GM18858 (cell line): ENCODE results near the gene GTPBP4.
A peak's percentile ranks its signal among the peaks of the same experiment; 100 is the strongest.

Experiments
- ATAC-seq: cut with Tn5 transposase; IDR thresholded peaks from one replicate; pipeline ENCODE4 v1.9.1; 2021; ENCODE audit not compliant: unreplicated experiment

Gene GTPBP4

DNA sequence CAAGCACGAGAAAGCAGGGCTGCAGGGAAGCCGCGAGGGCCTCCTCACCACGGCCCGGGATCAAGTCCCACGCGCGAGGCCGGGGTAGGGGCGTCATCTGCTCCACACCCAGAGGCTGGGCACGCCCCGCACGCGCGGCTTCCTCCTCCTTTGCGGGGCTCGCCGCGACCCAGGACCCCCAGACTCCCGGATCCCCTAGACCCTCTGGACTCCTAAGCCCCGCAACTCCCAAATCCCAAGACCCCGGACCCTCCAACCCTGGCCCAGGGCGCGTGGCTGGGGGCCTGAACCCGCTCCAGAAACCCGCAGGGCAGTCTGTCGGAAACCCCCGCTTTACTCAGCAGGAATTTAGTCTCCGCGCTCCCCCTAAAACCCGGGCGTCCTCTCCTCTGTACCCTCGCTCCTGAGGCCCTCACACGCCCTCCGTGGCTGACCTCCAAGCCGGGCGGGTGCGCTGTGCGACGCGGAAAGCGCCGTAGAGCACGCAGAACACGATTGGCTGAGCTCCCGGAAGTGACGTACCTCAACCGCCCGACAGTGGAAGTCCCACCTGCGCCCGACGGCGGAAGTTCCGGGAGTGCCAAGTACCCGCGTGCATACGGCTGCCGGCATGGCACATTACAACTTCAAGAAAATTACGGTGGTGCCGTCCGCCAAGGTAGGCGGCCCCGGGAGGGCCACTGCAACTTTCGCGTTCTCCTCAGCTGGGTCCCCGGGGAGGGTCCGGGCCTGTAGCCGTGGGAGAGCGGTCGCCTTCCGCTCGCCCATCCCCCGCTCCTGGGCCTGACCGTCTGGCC, at the start of gene GTPBP4:
TSS of gene GTPBP4 (plus strand) at position 565 of the 797 bp plus-strand sequence. CDS start at position 611, 46 bp downstream.
- ATAC-seq, result peak; percentile 90

DNA sequence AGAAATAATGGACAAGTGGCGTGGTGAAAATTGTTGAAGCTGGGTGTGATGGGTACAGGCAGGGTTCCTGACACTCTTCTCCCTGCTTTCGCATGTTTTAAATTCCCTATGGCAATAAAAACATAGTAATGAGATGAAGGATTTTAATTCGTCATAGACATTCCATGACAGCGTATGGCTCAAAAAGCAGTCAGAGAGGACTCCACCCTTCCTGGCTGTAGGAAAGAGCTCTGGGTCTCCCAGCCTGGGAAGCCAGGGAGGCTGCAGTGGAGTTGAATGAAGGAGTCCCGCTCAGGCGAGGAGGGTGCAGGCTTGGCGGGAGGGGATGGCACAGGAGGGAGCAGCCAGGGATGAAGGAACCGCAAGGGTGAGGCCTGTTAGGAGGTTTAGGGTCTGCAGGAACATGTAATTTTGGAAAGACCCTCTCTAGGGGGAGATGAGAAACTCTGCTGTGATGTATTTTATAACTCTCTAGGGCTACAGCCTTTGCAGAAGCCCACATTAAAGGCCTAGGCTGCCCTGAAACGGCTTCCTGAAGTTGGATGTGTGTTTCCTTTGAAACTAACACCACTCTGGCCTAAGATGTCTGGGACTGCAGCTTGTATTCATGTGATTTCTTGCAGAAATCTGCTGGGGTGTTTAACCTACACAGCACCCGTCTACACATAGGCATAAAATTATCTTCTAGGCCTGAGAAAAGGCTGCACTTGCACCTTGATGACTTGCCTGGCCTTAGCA, 49.1 kb upstream of the GTPBP4 start:
- no peak for ATAC-seq

DNA sequence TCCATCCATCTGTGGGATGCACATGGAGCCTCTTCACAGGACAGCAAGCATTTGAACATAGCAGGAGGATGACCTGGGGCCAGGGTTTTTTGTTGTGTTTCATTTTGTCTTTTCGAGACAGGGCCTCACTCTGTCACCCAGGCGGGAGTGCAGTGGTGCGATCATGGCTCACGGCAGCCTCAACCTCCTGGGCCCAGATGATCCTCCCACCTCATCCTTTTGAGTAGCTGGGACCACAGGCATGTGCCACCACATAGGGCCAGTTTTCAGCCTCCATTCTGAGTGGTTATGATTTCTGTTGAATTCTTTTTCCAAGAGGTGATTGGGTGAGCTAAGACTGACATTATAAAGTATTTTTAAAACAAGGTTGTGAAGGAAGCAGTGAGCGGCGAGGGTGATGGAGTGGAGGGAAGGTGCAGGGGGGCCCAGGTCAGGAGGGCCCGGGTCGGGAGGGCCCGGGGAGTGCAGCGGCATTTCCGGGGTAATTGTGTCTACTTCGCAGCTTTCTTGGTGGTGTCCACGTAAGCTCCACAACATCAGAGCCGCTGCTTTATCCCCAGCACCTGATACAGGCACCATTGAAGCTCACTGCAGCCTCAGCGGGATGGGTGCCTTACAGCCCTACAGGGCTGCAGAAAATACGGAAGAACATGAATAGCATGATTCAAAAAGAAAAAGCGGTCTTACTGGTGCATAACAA, 44.8 kb upstream of the GTPBP4 start:
- no peak for ATAC-seq

DNA sequence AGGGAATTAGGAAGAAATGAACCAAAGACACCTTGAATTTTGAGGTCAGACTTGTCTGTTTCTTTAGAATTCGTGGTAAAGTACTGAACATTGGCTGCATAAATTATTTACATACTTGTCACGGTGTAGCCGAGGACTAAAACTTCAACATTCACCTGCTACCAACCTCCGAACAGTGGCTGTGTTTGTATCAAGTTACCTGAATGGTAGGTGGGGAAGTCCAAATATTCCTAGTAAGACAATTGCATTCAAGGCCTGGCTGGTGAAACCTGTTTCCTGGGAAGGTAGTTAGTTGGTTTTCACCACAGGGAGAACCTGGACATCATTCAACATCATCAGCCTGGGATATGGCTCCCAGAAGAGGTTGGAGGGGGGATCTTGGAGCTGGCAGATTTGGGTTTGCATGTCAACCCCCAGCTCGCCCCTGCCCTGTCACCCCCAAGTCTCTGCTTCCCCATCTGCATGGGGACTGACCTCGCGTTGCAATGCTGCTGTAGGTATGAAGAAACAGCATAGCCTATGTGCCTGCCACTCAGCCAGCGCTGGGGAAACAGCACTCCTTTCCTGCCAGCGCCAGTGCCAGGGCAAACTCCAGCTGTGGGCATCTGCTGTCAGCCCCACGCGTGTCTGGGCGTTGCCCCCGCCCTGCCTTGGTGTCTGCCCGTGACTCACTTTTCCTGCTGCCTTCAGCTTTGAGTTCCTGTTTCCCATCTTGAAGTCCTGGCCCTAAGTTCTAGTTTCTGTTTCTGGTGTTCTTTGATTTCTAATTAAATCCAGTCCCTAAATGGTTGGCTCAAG, 44.0 kb upstream of the GTPBP4 start:
- no peak for ATAC-seq

DNA sequence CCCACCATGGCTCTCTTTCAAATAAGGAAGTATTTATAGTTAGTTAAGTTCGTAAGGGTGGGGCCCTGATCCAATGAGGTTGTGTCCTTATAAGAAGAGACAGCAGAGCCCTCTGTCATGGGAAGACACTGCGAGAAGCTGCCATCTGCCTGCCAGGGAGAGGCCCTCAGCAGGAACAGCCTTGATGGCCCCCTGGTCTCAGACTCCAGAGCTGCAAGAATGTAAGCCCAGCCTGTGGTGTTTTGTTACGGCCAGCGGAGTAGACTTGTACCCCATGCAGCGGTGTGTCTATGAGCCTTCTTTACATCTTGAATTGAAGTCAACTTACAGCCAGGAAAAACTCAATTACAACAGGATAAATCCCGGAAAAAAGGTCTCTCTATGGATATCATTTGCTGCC, 42.5 kb upstream of the GTPBP4 start:
- no peak for ATAC-seq

DNA sequence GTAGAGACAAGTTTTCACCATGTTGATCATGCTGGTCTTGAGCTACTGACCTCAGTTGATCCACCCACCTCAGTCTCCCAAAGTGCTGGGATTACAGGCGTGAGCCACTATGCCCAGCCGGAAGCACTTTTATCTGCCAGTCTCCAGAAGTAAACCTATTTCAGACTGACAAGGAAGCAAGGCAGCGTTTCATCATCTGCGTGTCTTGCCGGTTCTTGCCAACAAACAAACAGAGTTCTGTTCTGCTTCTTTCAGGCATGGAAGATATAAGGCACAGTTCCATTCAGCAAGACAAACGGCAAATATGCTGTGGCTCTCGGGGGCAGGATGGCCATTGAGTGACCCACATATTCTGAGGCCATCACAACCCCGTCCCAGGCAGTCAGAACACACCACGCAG, 41.2 kb upstream of the GTPBP4 start:
- no peak for ATAC-seq

DNA sequence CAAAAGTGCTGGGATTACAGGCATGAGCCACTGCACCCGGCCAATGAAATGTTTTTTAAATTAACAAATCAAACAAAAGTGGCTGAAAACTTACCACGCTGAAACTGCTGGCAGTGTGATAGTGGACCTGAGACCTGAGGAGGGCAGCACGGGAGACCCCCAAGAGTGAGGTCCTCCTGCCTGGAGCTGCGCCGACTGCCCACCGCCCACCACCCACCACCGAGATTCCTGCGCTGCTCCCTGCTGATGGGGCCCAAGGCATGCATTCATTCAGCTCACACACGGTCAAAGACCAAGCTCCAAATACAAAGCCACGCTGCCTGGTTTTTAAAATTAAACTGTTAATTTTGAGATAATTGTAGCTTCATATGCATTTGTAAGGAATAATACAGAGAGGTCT, 40.4 kb upstream of the GTPBP4 start:
- no peak for ATAC-seq

DNA sequence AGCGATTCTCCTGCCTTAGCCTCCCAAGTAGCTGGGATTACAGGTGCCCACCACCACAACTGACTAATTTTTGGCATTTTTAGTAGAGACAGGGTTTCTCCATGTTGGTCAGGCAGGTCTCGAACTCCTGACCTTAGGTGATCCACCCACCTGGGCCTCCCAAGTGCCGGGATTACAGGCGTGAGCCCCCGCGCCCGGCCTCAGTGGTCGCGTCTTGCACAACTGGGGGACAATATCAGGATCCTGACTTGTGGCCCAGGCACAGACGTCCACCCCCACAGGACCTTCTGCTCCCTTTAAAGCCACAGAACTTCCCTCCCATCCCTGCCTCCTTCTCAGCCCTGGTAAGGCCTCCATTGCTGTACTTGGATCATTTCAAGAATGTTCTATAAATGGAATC, 39.9 kb upstream of the GTPBP4 start:
- ATAC-seq, result no peak

DNA sequence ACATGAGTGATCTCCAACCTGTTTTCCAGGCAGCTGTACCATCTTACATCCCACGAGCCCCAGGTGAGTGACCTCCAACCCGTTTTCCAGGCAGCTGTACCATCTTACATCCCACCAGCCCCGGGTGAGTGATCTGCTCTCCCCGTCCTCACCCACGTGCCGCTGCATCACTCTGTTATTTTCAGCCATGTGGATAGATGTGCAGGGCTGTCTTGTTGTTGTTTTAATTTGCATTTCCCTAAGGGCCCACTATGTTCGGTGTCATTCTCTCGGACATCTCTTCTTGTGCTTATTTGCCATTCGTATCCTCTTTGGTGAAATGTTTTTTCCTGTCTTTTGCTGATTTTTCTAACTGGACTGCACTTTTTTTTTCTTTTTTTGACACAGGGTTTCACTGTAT, 38.8 kb upstream of the GTPBP4 start:
- ATAC-seq, result no peak

DNA sequence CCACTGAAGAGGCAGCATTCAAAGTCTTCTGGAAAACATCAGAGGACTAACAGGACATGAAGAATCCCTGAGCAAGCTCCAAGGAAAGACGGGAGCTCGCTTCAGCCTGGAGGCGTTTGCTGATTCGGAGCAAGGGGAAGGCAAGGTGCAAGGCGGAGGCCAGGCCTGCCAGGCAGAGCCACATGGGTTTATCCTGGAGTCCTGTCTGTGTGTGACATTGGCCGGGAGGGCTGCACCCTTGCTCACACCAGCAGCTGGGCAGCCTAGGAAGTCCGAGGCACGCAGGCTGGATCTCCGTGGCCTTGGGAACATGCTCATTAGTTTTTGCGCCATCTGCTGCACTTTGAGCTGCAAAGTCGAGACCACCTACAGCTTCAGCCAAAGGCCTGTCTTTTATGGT, 34.4 kb upstream of the GTPBP4 start:
- ATAC-seq, result no peak

DNA sequence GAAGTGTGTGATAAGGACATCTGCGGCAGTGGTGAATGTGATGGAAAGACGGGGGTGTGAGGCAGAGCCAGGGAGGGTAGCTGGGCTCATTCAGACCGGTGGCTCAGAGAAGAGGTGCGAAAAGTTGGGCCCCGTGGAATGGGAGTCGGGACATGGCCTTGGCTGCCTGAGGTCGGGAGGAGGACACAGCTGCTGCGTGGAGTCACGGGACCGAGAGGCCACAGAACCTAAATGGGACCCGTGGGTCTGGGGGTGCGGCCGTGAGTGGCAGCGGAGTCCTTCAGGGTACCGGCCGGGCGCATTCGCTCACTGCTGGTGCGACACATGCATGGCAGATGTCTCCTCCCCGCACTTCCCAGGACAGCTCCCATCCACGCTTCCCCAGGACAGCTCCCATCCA, 33.8 kb upstream of the GTPBP4 start:
- no peak for ATAC-seq

DNA sequence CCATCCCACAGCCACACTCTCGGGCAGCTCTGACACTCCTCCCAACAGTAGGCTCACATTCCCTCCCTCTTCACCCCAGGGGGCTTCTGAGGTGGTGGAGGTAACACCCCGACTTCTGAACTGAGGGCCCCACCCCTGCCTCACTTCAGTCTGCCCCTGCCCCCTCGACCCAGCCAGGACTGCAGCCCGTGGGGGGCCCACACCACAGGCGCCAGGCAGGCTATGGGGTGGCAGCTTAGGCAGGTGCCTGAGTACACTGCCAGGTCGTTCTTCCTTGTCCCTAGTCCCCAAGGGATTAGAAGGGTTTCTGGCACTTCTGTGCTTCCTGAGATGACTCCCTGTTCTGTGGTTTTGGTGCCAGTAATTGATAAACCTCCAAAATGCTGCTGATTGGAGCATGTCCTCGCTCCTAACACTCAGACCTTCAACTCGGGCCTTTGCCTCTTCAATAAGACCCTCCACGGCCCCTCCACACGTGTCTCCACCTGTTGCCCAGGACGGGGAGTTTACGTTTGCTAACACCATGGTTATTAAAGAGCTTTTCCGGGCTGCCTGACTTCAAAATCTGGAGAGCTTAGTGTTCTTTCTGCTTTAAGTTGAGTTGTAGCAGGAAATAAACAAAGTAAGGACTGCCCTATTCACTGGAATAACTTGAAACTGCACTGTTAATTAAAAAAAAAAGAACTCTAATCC, 33.0 kb upstream of the GTPBP4 start:
- no peak for ATAC-seq

DNA sequence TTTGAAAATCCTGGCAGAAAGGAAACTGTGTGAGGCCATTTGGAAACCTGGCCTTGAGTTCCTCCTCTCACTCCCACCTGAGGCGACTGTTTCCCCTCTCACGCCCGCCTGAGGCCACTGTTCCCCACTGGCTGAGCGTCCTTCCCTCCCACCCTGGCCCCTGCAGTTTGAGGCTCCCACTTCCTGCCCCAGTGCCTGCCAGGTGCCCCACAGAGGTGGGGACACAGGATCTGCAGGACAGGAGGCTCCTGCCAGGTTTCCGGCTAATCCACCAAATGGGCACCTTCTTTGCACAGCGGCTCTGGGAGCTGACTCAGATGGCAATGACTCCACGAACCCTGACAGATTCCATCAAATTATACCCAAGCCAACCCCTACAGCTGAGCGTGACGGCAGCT, 32.4 kb upstream of the GTPBP4 start:
- no peak for ATAC-seq

DNA sequence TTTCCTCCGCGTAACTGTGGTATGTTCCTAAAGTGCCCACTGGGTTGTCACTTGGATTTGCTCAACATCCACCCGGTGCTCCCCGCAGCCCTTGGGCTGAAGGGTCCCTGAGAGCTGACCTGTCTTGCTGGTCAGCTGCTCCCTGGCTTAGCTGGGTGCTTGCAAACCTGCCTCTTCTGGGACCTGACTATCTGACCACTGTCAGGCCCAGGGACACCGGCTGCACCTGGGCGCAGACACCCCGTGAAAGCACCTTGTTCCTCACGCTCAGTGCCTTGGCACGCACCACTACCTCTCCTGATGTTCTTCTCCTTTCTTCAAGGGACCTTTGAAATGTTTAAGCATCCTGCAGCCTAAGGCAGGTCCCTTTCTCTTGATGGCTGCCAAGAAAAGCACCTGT, 30.1 kb upstream of the GTPBP4 start:
- ATAC-seq, result no peak

DNA sequence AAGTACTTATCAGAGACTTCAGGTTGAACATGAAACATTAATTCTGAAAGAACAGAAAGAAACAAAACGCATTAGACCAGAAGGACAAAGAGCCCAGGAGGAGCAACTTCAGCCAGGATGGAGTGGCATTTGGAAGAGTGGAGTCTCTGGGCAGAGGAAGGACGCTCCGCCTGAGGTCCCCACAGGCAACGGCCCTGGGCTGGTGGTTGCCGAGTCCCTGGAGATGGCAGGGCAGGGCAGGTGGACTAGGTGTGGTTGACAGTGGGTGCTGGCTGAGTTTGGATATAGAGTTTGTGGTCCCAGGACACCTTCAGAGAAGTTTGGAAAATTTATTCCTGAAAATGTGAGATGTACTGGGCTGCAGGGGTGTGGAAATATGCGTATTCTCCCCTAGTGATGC, 29.4 kb upstream of the GTPBP4 start:
- ATAC-seq, result no peak

DNA sequence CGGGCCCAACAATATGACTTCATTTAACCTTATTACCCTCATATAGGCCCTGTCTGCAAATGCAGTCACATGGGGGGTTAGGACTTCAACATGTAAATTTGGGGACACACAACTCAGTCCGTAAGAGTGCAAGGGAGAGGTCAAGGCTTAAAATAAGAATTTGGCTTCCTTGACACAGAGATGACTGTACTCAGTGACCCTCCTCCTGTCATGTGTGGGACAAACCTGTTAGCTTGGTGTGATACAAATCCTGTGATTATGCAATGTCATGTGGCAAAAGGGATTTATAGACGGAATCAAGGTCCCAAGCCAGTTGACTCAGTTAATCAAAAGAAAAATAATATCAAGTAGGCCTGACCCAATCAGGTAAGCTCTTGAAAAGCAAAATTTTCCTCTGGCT, 25.9 kb upstream of the GTPBP4 start:
- ATAC-seq, result no peak

DNA sequence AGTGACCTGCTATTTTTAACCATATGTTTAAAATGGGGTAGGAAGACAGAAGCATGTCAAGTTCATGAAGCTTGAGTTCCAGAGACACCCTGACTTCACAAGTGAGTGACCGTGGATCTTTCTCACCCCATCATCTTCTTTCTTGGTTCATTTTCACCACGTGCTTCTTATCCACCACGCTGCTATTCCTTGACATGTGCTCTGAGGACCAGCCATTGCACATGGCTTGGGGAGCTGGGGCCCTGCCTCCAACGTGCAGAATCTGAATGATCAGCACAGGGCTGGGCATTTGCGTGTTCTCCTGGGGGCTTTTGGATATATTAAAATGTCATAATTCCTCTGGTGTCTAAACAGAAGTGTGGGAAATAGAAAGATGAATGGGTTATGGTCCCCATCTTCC, 25.0 kb upstream of the GTPBP4 start:
- ATAC-seq, result no peak

DNA sequence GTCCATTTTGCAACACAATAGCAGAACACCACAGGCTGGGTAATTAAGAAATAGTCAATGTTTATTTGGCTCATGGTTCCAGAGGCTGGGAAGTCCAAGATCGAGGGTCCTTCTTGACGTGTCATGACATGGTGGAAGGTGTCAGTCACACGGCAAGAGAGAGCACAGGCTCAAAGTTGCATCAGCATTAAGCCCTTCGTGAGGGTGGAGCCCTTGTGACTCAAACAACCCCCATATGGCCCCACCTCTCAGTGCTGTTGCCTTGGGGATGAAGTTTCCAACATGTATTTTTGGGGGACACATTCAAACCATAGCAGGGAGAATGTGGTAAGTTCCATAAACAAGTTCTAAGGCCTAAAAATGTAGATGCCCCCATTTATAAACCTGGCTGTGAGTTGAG, 24.6 kb upstream of the GTPBP4 start:
- ATAC-seq, result no peak

DNA sequence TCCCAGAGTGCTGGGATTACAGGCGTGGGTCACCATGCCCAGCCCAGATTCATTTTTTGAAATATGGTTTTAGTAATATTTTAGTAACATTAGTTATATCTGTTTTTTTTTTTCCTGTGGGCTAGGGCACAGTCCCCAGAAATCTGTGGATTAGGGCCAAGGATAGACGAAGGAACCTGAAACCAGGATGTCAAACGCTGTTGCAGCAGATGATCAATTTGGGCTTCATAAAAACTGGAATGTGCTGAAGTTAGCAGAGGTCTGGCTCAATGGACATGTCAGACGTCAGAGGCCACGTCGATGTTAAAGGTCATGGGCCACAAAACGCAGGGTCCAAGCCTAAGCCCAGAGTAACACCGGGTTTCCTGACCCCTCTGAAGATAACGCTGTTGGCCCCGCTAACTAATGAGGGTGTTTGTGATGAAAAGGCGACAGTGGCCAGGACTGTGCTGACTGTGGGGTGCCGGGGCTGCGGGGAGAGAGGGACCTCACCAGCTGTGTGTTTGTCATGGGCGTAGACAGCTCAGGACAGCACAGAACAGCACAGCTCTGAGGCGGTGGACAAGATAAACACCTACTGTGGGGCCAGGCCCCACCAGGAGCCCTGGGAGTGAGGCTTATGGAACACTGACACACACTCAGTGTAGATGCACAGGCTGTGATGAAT, 23.8 kb upstream of the GTPBP4 start:
- ATAC-seq, result no peak

DNA sequence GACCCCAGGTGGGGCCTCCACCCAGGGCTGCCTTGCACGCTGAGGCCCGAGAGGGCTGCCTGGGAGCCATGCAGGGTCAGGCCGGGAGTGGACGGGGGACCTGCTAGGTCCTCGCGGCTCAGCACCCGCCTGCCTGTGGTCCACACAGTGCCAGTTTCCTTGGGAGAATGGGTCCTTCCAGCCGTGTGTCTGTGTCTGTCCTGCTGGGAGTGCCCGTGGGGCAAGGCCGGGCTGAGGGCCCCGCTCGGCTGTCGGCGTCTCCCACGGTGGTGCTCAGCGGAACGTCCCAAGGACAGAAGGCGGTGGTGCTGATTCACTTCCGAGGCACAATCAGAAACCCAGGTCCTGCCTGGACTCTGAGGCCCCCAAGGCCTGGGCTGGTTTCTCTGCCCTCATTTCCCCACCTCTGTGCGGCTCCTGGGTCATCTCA, 23.2 kb upstream of the GTPBP4 start:
- no peak for ATAC-seq
